ENCODE results near the gene INTS6.

DNA sequence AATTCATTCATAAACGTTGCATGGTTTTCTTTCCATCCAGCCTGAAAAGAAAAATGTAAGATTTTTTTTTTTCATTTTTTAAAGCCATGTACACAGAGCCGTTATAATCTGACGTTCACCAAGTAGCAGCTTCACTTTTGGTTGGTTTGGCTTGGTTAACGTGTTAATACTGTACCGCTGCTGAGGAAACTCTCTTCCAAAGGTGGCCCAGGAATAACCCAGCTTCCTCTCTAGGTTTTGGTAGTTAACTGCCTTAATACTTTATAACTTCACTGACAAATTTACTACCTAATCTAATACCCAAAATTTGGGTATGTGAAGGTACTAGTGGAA, 1.7 kb downstream of the INTS6 start:
- TF ChIP-seq, protein P1, sequence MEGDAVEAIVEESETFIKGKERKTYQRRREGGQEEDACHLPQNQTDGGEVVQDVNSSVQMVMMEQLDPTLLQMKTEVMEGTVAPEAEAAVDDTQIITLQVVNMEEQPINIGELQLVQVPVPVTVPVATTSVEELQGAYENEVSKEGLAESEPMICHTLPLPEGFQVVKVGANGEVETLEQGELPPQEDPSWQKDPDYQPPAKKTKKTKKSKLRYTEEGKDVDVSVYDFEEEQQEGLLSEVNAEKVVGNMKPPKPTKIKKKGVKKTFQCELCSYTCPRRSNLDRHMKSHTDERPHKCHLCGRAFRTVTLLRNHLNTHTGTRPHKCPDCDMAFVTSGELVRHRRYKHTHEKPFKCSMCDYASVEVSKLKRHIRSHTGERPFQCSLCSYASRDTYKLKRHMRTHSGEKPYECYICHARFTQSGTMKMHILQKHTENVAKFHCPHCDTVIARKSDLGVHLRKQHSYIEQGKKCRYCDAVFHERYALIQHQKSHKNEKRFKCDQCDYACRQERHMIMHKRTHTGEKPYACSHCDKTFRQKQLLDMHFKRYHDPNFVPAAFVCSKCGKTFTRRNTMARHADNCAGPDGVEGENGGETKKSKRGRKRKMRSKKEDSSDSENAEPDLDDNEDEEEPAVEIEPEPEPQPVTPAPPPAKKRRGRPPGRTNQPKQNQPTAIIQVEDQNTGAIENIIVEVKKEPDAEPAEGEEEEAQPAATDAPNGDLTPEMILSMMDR (IDR thresholded peaks at IDR 0.05), result no peak
- no peak for TF ChIP-seq POLR2A (IDR thresholded peaks at IDR 0.05)
